IPS-18c (cell line): ENCODE results near the gene CORO1C.

Experiments used
- H3K4me3 ChIP-seq: 2 replicates; pipeline ENCODE4 v1.7.0; 2013; ENCODE audit warnings: low read depth, mild to moderate bottlenecking, low read length, moderate library complexity; ENCODE audit not compliant: insufficient read depth
- H3K9me3 ChIP-seq: one replicate; pipeline ENCODE4 v1.6.1; 2013; ENCODE audit warnings: mild to moderate bottlenecking, low read length, moderate library complexity; ENCODE audit not compliant: control insufficient read depth, insufficient read depth

Gene CORO1C

DNA sequence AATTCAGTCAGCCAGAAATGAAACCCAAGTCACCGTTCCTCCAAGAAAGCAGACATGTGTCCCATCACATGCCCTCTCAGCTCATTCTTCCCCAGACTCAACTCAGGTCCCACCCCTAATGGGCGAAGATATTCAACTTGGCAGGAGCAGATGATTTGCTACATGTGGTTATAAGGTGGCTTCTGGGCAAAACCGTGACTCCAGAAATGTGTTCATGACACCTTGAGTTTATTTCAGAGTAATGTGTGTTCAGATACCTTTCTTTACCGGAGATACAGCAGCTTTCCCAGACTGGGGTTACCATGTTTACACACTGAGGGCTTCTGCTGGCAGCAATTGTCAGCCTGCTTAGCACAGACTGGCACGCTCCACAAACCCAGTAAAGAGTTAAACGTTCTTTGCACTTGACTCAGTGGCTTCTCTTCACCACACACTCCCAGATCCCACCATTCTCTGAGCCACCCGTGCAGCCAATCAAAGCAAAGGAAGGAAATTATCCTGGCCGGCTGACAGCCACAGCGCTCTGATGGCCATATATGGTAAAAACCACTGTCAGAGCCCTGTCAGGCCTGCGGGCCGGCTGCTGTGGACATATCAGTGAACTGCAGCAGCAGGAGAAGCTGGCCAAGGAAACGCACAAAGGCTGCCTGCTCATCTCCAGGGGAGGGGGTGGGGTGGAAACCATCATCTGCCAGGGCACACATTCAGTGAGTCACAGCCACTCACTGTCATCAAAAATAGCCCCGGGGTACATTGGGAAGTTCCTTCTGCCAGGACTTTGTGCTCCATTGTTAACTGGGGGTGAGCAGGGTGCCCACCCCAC, 39.9 kb downstream of the CORO1C start:
- H3K4me3 ChIP-seq = no peak overlapping the region

DNA sequence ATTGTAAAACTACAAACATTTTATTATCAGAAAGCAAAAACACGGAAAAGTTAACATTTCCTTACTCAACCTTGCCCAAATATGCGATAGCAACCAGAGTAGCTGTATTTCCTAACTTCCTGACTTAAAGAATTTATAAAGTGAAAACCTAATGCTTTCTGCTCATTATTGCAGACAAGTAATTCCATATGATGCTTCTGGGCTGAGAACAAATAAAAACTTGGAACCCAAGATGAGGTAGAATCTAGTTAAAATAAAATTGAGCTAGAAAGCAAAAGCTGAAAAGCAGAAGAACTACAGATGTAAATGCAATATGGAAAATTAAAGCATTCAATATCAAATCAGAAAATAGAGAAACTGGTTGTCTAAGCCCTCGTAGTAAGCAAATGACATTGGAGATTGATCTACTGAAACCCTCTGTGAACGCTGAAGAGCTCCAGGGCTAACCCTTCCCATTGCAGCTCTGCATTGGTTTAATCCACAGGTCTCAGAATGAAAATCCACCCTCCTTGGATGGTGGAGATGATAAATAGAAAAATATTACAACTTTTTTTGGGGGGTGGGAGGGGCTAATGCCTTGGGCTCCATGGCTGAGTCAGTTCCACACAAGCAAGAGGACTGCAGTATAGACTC, 40.7 kb downstream of the CORO1C start:
- Histone ChIP-seq H3K4me3 (no peak overlapping the region), H3K9me3 (no peaks in the 10 kb centered on the region)

More for the DNA sequence above, 39.9 kb downstream of the CORO1C start:
- no peaks in the 10 kb centered on the region for H3K9me3 ChIP-seq

DNA sequence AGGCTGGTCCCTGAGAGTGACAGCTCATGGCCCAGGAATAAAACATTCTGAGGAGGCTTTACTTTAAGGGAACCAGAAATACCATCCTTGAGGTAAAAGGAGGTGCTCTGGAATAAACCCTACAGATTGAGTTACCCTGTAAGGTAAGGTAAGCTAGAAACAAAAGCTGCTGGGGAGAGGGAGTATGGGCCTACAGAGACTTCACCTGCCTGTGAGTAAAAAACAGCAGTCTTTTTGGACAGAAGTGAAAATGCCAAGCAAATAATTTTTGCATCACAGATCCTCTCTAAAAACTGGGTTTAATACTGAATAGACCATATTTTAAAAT, 41.2 kb downstream of the CORO1C start:
- Histone ChIP-seq H3K4me3 (no peak overlapping the region), H3K9me3 (no peaks in the 10 kb centered on the region)

DNA sequence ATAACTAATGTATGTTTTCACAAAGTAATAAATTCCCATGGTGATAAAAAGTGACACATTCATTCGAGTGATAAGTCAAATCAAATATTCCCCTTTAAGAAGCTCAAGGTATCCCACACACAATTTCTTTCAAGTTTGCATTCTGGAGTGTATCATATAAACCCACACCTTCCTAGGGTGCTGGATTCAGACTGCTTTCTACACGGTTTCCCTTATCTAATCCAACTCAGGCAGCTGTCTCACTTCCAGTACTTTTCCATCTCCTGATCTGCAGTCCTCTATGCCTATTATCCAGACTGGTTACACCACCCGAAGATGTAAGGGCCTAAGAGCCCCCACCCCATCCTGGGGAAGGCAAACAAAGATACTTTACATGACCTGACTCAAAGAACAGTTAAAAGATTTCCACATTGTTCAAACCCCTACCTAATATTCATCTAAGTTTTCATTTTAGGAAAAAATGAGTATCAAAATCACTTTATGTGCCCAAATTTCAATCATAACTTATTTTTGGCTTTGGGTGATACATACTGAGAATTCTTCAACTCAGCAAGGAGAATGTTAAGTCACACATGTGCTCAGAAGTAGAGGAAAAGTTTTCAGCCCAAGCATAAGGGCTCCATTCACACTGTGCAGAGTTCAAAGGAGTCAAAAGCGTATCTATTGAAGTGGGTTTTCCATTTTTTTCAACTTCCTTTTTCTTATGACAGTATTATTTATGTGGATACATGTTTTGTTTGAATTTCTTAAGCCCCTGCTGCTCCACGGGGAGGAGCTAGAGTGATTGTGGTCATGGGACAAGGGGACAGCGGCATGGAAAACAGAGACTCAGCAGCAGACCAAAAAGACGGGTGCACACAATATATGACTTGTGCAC, 41.8 kb downstream of the CORO1C start:
- Histone ChIP-seq H3K4me3 (no peak overlapping the region), H3K9me3 (no peaks in the 10 kb centered on the region)

DNA sequence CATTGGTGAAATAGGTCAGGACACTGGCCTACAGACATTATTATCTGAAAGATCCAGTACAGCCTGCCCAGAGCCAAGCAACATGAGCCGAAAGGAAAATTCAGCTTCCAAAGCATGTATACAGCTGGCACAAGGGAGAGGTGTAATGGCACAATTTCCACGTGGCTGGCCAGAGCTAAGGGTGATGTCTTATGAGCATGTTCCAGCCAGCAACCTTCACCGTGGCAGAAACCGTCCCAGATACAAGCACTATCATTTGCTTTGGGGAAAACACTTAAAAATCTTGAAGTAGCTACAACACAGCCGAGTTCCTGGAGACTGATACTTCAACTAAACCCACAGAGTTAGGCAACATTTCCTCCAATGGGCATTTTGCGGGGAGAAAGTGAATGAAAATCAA, 44.5 kb downstream of the CORO1C start:
- Histone ChIP-seq H3K9me3 (no peaks in the 10 kb centered on the region), H3K4me3 (no peak overlapping the region)

DNA sequence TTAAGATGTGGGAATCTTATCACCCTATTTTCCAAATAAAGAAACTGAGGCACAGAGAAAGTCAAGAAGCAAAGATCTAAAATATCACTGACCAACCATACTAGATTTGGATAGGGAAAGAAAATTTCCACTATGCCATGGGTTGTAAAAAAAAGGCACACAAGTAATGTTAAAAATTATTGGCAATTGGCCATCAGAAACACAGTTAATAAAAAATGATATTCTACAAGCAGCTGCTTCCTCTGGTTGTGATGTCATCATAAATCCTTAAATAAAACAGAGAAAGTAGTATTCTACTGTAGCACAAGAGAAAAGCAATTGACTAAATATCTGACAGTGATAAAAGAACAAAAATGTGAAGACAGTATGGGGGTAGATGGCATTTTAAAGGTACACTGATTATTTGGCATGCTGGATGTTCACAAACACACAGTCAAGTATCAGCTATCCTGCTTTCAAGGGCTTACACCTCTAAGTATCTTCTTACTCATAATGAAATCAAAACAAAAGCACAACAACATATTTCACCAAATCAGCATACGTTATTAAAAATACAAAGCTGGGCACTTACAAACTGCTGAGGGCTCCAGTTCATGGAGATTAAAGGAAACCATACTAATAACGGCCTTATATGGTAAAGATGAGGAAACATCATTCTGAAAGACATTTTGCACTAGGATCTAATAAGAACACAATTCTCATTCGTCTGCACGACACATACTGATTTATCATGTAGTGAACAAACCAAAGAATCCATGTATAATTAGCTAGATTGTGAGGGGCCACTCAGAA, 45.7 kb downstream of the CORO1C start:
- Histone ChIP-seq H3K4me3 (no peak overlapping the region), H3K9me3 (no peaks in the 10 kb centered on the region)

DNA sequence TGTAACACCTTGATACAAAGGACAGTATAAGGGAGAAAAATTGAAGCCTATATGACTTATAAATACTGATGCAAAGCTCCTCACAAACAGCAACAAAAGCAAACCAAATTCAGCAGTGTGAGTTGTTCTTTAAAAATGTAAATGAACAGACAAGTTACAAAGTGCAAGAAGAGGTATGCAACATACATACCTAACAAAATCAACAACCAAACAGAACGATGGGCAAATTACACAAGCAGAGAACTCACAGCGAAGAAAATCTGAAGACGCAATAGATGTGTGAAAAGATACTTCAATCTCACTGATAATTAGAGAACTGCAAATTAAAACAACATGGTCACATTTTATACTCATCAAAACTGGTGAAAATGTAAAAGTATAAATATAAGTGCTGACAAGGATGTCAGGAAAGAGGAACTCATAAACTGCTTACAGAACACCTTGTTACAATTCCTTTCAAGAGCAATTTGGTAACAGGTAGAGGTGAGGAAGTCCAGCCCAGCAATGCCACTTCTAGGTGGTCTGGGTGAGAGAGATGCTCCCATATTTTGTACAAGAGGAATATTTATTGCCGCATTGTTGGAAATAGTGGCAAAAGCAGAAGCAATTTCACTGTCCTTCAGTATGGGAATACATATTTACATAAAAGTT, 47.3 kb downstream of the CORO1C start:
- Histone ChIP-seq H3K4me3 (no peak overlapping the region), H3K9me3 (no peaks in the 10 kb centered on the region)

DNA sequence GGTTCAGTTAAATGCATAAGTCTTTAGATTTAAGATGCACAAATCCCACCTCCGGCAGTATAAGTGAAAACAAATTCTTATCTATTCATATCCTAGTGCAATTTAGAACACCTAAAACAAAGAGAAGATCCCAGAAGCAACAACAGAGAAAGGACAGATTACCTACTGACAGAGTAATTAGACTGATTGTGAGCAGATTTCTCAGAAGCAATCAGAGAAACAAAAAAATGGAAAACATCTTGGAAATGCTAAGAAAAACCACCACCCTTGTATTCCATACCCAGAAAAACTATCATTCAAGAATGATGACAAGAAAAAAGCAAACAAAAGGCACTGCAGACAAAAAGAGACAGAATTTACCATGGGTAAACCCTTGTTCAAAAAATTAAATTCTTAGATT, 50.0 kb downstream of the CORO1C start:
- no peak overlapping the region for H3K4me3 ChIP-seq
- H3K9me3 ChIP-seq = no peaks in the 10 kb centered on the region

DNA sequence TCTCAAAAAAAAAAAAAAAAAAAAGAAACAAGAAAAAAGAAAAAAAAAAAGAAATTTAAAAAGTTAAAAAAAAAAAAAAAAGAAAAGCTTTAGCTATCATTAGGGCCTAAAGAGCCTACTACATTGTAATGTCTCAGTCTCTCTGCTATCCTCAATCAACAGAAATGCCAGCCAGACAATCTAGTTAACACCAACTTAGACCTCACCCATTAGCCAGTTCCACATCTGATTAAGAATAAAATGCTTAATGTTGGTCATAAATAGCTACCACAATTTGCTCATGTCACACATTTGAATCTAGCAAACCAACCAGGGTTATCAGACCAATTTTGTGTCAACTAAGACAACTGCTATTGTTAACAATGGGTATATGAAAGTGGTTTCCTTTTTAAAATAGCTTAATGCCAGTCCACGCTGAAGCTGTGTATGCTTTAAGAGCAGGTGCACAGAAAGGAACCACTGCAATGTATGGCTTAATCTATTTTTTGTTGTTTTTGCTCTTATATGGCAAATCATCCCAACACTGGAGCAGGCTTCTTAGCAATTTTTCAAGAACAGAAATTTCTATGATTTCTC, 52.1 kb downstream of the CORO1C start:
- H3K9me3 ChIP-seq = no peaks in the 10 kb centered on the region

DNA sequence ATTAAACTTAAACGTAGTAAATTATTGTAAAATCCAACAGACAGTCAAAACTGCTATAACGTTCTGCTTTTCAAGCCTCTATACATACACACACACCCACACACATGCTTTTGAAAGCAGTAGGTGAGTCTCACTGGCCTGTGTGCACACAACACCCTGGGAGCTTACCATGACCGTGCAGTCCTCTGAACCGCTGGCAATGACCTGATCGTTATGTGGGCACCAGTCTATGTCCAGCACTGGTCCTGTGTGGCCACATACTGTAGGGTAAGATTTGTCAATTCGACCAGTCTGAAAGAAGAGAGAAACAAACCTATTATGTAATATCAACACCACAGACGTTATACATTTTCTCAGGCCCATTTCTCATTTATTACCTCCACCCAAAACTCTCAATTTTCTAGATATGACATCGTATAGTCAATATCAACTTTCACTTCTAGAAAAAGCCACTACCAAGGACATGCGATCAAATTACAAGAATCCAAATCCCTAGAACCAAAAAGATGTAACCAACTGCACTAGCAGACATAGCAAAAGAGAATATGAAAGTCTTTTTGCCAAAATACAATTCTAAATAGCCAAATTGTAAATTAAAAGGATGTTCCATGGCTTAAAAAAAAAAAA, 53.1 kb downstream of the CORO1C start:
- Histone ChIP-seq H3K4me3 (no peak overlapping the region), H3K9me3 (no peaks in the 10 kb centered on the region)

More for the DNA sequence above, 52.1 kb downstream of the CORO1C start:
- H3K4me3 ChIP-seq = no peak overlapping the region

DNA sequence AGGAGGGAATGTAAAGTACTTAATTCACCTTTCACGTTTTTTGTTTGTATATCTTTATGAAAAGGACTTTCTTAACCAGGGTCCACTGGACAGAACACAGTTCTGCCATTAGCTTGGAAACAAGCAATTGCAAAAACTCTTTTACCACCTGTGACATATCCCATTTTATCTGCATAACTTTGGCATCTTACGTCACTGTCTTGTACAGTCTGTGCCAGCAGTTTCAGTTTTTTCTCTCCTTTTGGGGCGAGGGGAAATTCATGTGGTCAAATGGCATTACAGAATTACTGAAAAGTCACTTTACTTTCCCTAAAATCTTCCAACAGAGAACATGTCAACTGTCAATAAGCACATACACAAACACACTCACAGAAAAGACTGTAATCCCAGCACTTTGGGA, 53.9 kb downstream of the CORO1C start:
- Histone ChIP-seq H3K4me3 (no peak overlapping the region), H3K9me3 (no peaks in the 10 kb centered on the region)

DNA sequence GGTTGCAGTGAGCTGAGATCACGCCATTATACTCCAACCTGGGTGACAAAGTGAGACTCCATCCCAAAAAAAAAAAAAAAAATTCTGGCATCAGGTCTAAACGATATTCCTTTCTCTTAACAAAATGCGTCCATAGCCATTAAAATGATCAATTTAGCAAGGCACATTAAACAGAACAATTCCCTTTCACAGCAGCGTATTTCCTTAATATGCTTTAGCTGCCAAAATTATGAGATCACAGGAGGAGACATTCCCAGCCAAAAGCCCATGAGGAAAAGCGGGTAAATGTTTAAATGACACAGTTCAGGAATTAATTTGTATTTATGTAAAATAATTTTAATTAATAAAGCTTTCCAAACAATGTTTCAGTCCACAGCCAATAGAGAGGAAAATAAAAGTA, 54.6 kb downstream of the CORO1C start:
- no peak overlapping the region for H3K4me3 ChIP-seq
- no peaks in the 10 kb centered on the region for H3K9me3 ChIP-seq

DNA sequence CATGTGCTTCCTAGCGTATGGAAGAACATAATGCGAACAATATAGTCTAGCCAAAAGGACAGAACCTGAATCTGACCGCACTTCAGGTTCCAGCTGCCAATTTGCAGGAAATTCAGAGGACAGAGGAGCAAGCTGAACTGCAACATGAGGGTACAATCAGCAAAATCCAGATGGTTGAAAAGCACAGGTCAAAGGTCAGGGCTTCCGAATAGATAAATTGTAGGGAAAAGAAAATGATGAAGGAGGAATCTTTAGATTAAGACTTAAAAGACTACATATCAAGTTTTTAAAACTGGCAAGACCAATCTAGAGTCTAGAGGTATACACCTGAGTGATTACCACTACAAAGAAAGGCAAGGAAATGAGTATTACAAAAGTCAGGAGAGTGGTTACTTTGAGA, 55.5 kb downstream of the CORO1C start:
- Histone ChIP-seq H3K9me3 (no peaks in the 10 kb centered on the region), H3K4me3 (no peak overlapping the region)

DNA sequence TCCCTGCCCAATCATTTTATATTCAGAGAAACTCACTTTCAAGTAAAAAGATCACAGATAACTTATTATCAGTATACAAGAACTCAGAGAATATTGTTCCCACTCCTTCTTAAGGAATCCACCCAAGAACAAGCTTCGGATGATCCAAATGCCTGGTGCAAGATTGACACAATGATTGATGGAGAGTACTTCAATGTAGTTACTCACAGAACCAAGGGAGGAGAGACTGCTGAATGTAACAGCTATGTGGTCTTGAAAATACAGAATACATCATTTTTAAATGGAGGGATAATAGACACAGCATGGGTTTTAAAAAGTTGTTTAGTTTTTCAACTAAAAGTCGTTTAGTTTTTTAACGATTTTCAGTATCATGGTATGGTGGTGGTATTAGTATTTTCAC, 59.3 kb downstream of the CORO1C start:
- Histone ChIP-seq H3K9me3 (no peaks in the 10 kb centered on the region), H3K4me3 (no peak overlapping the region)

DNA sequence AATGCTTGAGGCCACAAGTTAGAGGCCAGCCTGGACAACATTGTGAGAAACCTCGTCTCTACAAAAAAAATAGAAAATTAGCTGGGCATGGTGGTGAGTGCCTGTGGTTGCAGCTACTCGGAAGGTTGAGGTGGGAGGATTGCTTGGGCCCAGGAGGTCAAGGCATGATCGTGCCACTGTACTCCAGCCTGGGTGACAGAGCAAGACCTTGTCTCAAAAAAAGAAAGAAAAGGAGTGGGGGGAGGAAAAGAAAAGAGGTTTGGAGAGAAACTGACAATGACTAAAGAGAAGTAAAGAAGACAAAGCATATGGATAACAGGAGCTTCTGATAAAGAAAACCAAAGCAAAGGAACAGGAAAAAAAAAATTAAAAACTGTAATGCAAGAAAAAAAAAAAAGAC, 60.2 kb downstream of the CORO1C start:
- no peaks in the 10 kb centered on the region for H3K9me3 ChIP-seq
- H3K4me3 ChIP-seq = no peak overlapping the region

DNA sequence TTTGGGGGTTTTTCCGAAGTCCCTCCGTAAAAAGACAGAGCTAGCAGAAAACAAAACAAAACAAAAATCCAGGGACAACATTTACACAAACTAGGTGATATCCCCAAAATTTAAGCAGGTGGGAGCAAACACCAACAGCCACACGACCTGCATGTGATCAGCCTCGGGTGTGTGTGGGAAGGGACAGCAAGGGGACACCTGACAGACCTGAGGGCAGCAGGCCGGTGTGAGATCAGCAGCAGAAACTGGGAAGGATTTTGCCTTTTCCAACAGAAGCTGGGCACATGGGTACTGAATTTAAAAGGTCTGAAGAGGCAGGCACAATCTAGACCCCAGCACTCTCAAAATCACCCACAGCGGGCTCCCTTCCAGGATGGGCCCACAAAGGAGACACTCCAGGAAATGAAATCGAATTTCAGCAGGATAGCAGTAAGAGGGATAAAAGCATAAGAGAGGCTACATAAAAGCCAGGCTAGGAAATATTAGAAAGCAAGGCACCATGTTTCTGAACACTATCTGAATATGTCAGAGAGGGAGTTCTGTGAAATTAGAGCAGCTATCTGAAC, 61.2 kb downstream of the CORO1C start:
- no peak overlapping the region for H3K4me3 ChIP-seq
- H3K9me3 ChIP-seq = no peaks in the 10 kb centered on the region
